Measurements from ENCODE around the gene DOCK8.

DNA sequence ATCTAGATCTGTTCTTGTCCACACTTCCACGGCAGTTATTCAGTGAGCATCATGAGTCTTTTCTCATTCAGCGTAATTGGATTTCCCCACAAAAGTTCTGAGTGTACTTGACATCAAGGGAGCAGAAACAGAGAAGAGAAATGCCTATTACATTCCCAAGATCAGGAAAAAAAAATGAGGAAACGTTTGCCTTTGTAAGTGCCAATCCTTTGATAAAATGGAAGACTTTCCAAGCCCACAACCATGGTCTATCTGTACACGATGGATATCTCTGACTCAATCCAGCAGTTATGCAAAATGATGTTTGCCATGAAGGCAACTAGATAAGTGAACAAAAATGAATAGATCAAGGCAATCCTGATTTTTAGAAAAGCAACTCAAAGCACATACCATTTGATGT, 235.9 kb downstream of the DOCK8 start:
- TF ChIP-seq EZH2 (IDR thresholded peaks at IDR 0.05; ENCODE audit: low read length) (no peak), CTCF (optimal IDR thresholded peaks at IDR 0.05 in 1 of 3, IDR thresholded peaks at IDR 0.05 in 1 of 3, conservative IDR thresholded peaks at IDR 0.05 in 1 of 3; ENCODE audit: extremely low read depth in 1 of 3, insufficient read depth in 2 of 3, low read length in 3 of 3) (no peak)
